Spleen (tissue), 11 donors: ENCODE results near the gene RB1. TPM values are rescaled to one million over a fixed set of nuclear protein-coding genes. Genes with fewer than 3 reads are reported as not detected.

Experiments used
- DNase-seq: peaks from one replicate; pipeline ENCODE4 v3.0.0-alpha.2; 2020
- H3K27ac ChIP-seq, 8 donors: fragments of 200-600 bp; sonication (generic) in 7 of 8; 1 replicate in 4 of 8; 2 replicates in 4 of 8; pipeline versions ENCODE4 v1.5.0 to v1.8.0; 2016 to 2021; ENCODE audit warnings: inconsistent platforms in 4 of 8, mild to moderate bottlenecking in 4 of 8, moderate library complexity in 1 of 8
- H3K27me3 ChIP-seq, 7 donors: fragments of 200-600 bp; sonication (generic) in 6 of 7; replicated peaks in 1 of 7; 1 replicate in 4 of 7; 2 replicates in 3 of 7; pipeline versions ENCODE4 v1.5.0 to v1.8.0; 2016 to 2021; ENCODE audit warnings: inconsistent platforms in 3 of 7, mild to moderate bottlenecking in 1 of 7
- H3K36me3 ChIP-seq, 6 donors: fragments of 200-600 bp; sonication (generic) in 5 of 6; 1 replicate in 4 of 6; 2 replicates in 2 of 6; pipeline versions ENCODE4 v1.5.0 to v1.8.0; 2016 to 2021; ENCODE audit warnings: inconsistent platforms in 2 of 6
- H3K4me1 ChIP-seq, 6 donors: fragments of 200-600 bp; sonication (generic) in 5 of 6; 1 replicate in 3 of 6; 2 replicates in 3 of 6; pipeline versions ENCODE4 v1.5.0 to v1.8.0; 2016 to 2021; ENCODE audit warnings: inconsistent platforms in 3 of 6
- H3K4me3 ChIP-seq, 8 donors: fragments of 200-600 bp; sonication (generic) in 7 of 8; 1 replicate in 4 of 8; 2 replicates in 4 of 8; pipeline versions ENCODE4 v1.5.0 to v1.8.0; 2016 to 2021; ENCODE audit warnings: inconsistent platforms in 4 of 8, mild to moderate bottlenecking in 4 of 8, moderate library complexity in 2 of 8
- H3K9me3 ChIP-seq, 8 donors: fragments of 200-600 bp; sonication (generic) in 7 of 8; 1 replicate in 4 of 8; 2 replicates in 4 of 8; pipeline versions ENCODE4 v1.5.0 to v1.8.0; 2016 to 2021; ENCODE audit warnings: inconsistent platforms in 4 of 8
- POLR2A ChIP-seq, 3 donors: fragments of 450-650 bp; IDR thresholded peaks; one replicate each; pipeline ENCODE4 v1.5.1; 2017; ENCODE audit warnings: antibody characterized with exemption in 3 of 3, mild to moderate bottlenecking in 1 of 3
- POLR2AphosphoS5 ChIP-seq, 3 donors: sonication (generic); formaldehyde crosslinking; IDR thresholded peaks; one replicate each; pipeline ENCODE4 v1.5.1; 2017; ENCODE audit warnings: antibody characterized with exemption in 3 of 3
- WGBS, 5 donors: extraction: QIAGEN DNeasy Blood & Tissue Kit in 3 of 5; methylation state at CpG; one replicate each; pipeline versions ENCODE4 v1.1.5 to v1.1.7; 2013 to 2018; 5-methylcytosine and 5-hydroxymethylcytosine counted together
- intact Hi-C: fragments of 100-400 bp; cut with DNase I; formaldehyde crosslinking; loops from one replicate; pipeline ENCODE4 v1.15.0; 2023; ENCODE audit warnings: low total_unique reads
- polyA plus RNA-seq, 3 donors: library from polyadenylated mRNA; stranded (reverse); fragments of 200-250 nt; gene quantifications; one replicate each; pipeline ENCODE4 v1.2.1, GENCODE V29; 2013
- total RNA-seq, 7 donors: library from RNA; depleted of rRNA in 3 of 7; stranded (reverse); fragments of >200 nt in 3 of 7; fragmentation: NEBNext Ultra II Directional in 4 of 7; extraction: Animal tissue kit (Norgen Biotek cat#: 25700) in 4 of 7; gene quantifications; one replicate each; pipeline versions ENCODE4 v1.1.0 to v1.2.1, GENCODE V29; 2016 to 2021
- TF ChIP-seq, protein P1 (sequence below), 11 experiments: fragments of 200-600 bp in 7 of 11; fragments of 450-650 bp in 4 of 11; sonication (generic) in 4 of 11; IDR thresholded peaks in 8 of 11; conservative IDR thresholded peaks in 3 of 11; 1 replicate in 7 of 11; 2 replicates in 4 of 11; pipeline versions ENCODE4 v1.4.0 to v1.8.0; 2016 to 2021; ENCODE audit warnings: antibody characterized with exemption in 11 of 11, inconsistent platforms in 4 of 11, mild to moderate bottlenecking in 1 of 11
- donor health status: healthy with polysubstance abuse.
- donor health status: DM: no; HTN: no; CAD: no; lungs with moderate emphysema.
- donor health status: DM: no; HTN: no; CAD: no.
- donor health status: Bipolar disorder and iron deficiency.
- donor health status: healthy.
- donor health status: DM: no; HTN: no; CAD: no.
- donor health status: DM: yes; HTN: yes; CAD: no.

RB1 gene
- total and polyA plus RNA-seq, 10 donors: 21.3 to 88.0 (median 60.2) TPM

GRCh38 chr13:48483575-48483974 is 180.0 kb downstream of the RB1 start:
- WGBS, 5 donors: 96 to 100% (median 98%) methylated on average over 3 of the region's 3 CpGs
- Histone ChIP-seq H3K36me3 (peaks cover 0 to 74% (median 19%) of the 10 kb centered on the region in 6 donors), H3K4me3 (no peak overlapping the region), H3K27me3 (no peaks in the 10 kb centered on the region), H3K27ac (no peak overlapping the region), H3K9me3 (peaks cover 0 to 11% (median 0%) of the 10 kb centered on the region in 8 donors), H3K4me1 (peaks cover 0 to 22% (median 8%) of the 10 kb centered on the region in 6 donors)
- TF ChIP-seq POLR2A (IDR thresholded peaks at IDR 0.05): no peak
- DNase-seq: no peak
- intact Hi-C loops: no loop called here

GRCh38 chr13:48485432-48485831 is 181.9 kb downstream of the RB1 start:
- no peaks in the 10 kb centered on the region for H3K27me3 ChIP-seq
- H3K9me3 ChIP-seq: peaks cover 0 to 11% (median 0%) of the 10 kb centered on the region in 8 donors
- H3K36me3 ChIP-seq: peaks cover 0 to 73% (median 2%) of the 10 kb centered on the region in 6 donors
- H3K27ac ChIP-seq: no peak overlapping the region
- no peak overlapping the region for H3K4me3 ChIP-seq
- intact Hi-C loops: no loop called here
- TF ChIP-seq, protein P1, sequence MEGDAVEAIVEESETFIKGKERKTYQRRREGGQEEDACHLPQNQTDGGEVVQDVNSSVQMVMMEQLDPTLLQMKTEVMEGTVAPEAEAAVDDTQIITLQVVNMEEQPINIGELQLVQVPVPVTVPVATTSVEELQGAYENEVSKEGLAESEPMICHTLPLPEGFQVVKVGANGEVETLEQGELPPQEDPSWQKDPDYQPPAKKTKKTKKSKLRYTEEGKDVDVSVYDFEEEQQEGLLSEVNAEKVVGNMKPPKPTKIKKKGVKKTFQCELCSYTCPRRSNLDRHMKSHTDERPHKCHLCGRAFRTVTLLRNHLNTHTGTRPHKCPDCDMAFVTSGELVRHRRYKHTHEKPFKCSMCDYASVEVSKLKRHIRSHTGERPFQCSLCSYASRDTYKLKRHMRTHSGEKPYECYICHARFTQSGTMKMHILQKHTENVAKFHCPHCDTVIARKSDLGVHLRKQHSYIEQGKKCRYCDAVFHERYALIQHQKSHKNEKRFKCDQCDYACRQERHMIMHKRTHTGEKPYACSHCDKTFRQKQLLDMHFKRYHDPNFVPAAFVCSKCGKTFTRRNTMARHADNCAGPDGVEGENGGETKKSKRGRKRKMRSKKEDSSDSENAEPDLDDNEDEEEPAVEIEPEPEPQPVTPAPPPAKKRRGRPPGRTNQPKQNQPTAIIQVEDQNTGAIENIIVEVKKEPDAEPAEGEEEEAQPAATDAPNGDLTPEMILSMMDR (IDR thresholded peaks at IDR 0.05 in 8 of 11, conservative IDR thresholded peaks at IDR 0.05 in 3 of 11): no peak
- TF ChIP-seq POLR2AphosphoS5 (IDR thresholded peaks at IDR 0.05): no peak
- TF ChIP-seq POLR2A (IDR thresholded peaks at IDR 0.05): no peak
- 78 to 94% (median 87%) methylated on average over 3 of the region's 3 CpGs for WGBS, 5 donors
- H3K4me1 ChIP-seq: peaks cover 5 to 40% (median 27%) of the 10 kb centered on the region in 6 donors
- DNase-seq: peak; percentile 11

DNA sequence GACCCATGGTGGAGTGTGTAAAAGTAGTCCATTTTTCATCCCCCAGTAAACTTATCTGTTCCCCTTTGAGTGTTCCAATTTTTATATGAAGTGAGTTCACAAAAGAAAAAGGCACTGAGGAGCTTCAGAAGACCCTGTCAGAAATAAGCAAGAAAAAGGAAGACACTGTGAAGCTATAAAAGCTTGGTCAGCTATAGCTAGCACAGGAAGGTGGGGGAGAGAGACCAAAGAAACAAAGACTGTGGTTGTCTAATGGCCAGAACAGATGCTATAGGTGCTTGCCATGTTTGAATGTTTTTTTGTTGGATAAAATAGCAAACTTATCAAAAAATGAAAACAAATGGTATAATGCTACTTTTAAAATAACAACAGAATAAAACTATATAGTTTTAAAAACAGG is 182.8 kb downstream of the RB1 start:
- TF ChIP-seq POLR2AphosphoS5 (IDR thresholded peaks at IDR 0.05) (no peak), POLR2A (IDR thresholded peaks at IDR 0.05) (no peak)
- TF ChIP-seq, protein P1 (IDR thresholded peaks at IDR 0.05 in 8 of 11, conservative IDR thresholded peaks at IDR 0.05 in 3 of 11): no peak
- Histone ChIP-seq H3K27me3 (no peaks in the 10 kb centered on the region), H3K9me3 (peaks cover 0 to 11% (median 0%) of the 10 kb centered on the region in 8 donors), H3K27ac (peak overlapping the region in 2 of 8 donors; percentile 17 to 32), H3K4me1 (peaks cover 11 to 49% (median 35%) of the 10 kb centered on the region in 6 donors), H3K4me3 (no peak overlapping the region), H3K36me3 (peaks cover 0 to 63% (median 0%) of the 10 kb centered on the region in 6 donors)
- intact Hi-C loops: no loop called here
- no peak for DNase-seq

- H3K36me3 ChIP-seq: peaks cover 0 to 59% (median 0%) of the 10 kb centered on the region in 6 donors
- no peak for DNase-seq
- TF ChIP-seq POLR2AphosphoS5 (IDR thresholded peaks at IDR 0.05) (no peak), POLR2A (IDR thresholded peaks at IDR 0.05) (no peak)
- TF ChIP-seq, protein P1 (IDR thresholded peaks at IDR 0.05 in 8 of 11, conservative IDR thresholded peaks at IDR 0.05 in 3 of 11): no peak
- H3K27ac ChIP-seq: peak overlapping the region in 2 of 8 donors; percentile 17 to 32
- H3K4me3 ChIP-seq: no peak overlapping the region
- intact Hi-C loops: no loop called here
- peaks cover 13 to 54% (median 39%) of the 10 kb centered on the region in 6 donors for H3K4me1 ChIP-seq
- H3K27me3 ChIP-seq: no peaks in the 10 kb centered on the region
- H3K9me3 ChIP-seq: peaks cover 0 to 11% (median 0%) of the 10 kb centered on the region in 8 donors
- 84 to 92% (median 88%) methylated on average over 5 of the region's 5 CpGs for WGBS, 5 donors
These were observed 183.3 kb downstream of the RB1 start for GRCh38 chr13:48486836-48487235.
